Heart left ventricle (tissue), 16 donors: Measurements from ENCODE around the gene FAM43B. TPM values are rescaled to one million over a fixed set of nuclear protein-coding genes. Genes with fewer than 3 reads are reported as not detected.

Experiments used
- ATAC-seq, 4 donors: fragments of 200-7000 bp; cut with Tn5 transposase; one replicate each; pipeline ENCODE4 v1.9.1; 2020 to 2022; ENCODE audit warnings: moderate library complexity in 4 of 4, mild to moderate bottlenecking in 3 of 4, moderate number of reproducible peaks in 1 of 4
- DNase-seq, 5 donors: peaks; one replicate each; pipeline ENCODE4 v3.0.0-alpha.2; 2020
- H3K27ac ChIP-seq, 12 donors: fragments of 200-600 bp; sonication (generic) in 4 of 12; one replicate each; pipeline versions ENCODE4 v1.5.0 to v1.8.0; 2016 to 2022; ENCODE audit warnings: mild to moderate bottlenecking in 2 of 12
- H3K27me3 ChIP-seq, 9 donors: fragments of 200-600 bp; sonication (generic) in 2 of 9; one replicate each; pipeline versions ENCODE4 v1.5.1 to v1.8.0; 2016 to 2022; ENCODE audit warnings: mild to moderate bottlenecking in 3 of 9
- H3K36me3 ChIP-seq, 9 donors: fragments of 200-600 bp; sonication (generic) in 2 of 9; one replicate each; pipeline versions ENCODE4 v1.5.0 to v1.8.0; 2018 to 2022; ENCODE audit warnings: mild to moderate bottlenecking in 2 of 9
- H3K4me1 ChIP-seq, 12 donors: fragments of 200-600 bp; sonication (generic) in 4 of 12; one replicate each; pipeline versions ENCODE4 v1.5.0 to v1.8.0; 2016 to 2022; ENCODE audit warnings: mild to moderate bottlenecking in 3 of 12
- H3K4me3 ChIP-seq, 12 donors: fragments of 200-600 bp; sonication (generic) in 4 of 12; one replicate each; pipeline versions ENCODE4 v1.5.0 to v1.8.0; 2017 to 2022; ENCODE audit warnings: mild to moderate bottlenecking in 9 of 12, moderate library complexity in 4 of 12
- H3K9me3 ChIP-seq, 12 donors: fragments of 200-600 bp; sonication (generic) in 4 of 12; one replicate each; pipeline versions ENCODE4 v1.5.0 to v1.8.0; 2016 to 2022; ENCODE audit warnings: mild to moderate bottlenecking in 1 of 12
- POLR2A ChIP-seq, 2 donors: fragments of 450-650 bp; IDR thresholded peaks; one replicate each; pipeline ENCODE4 v1.6.1; 2017; ENCODE audit warnings: antibody characterized with exemption in 2 of 2, mild to moderate bottlenecking in 2 of 2, moderate library complexity in 2 of 2
- WGBS, 4 donors: extraction: QIAGEN DNeasy Blood & Tissue Kit in 2 of 4; methylation state at CpG; one replicate each; pipeline versions ENCODE4 v1.1.5 to v1.1.7; 2013 to 2018; 5-methylcytosine and 5-hydroxymethylcytosine counted together
- intact Hi-C, 10 donors: fragments of 100-400 bp; cut with DNase I; formaldehyde crosslinking; loops; one replicate each; pipeline versions ENCODE4 v1.11.1 to v1.14.2; 2022
- polyA plus RNA-seq, 2 donors: library from polyadenylated mRNA; stranded (reverse); fragments of 200-250 nt; gene quantifications; one replicate each; pipeline ENCODE4 v1.2.3, GENCODE V29; 2013
- total RNA-seq, 9 donors: library from RNA; depleted of rRNA in 2 of 9; stranded (reverse); fragments of >200 nt in 2 of 9; fragmentation: NEBNext Ultra II Directional in 3 of 9; extraction: Animal tissue kit (Norgen Biotek cat#: 25700) in 3 of 9; gene quantifications; one replicate each; pipeline versions ENCODE4 v1.1.0 to v1.2.4, GENCODE V29; 2016 to 2023
- TF ChIP-seq, protein P1 (sequence below), 12 donors: fragments of 200-600 bp; sonication (generic) in 4 of 12; IDR thresholded peaks; one replicate each; pipeline versions ENCODE4 v1.5.0 to v1.8.0; 2018 to 2022; ENCODE audit warnings: antibody characterized with exemption in 12 of 12, mild to moderate bottlenecking in 5 of 12
- donor health status: ischemic (EF 13 %, LVEDD 7.1; RV severe dilation, severe dysfunction).
- donor health status: healthy with polysubstance abuse.
- donor health status: DM: no; HTN: yes; CAD: no.
- donor health status: DM: no; HTN: no; CAD: no.
- donor health status: ischemic (EF 25% LVEDD 6.9; RV normal size, moderate dysfunction).
- donor health status: ischemic (EF 25% LVEDD 5.7; RV mildly dilated, moderate dysfunction).
- donor health status: healthy.
- donor health status: DM: yes; HTN: yes; CAD: no.
- donor health status: ischemic (EF 35%, LVEDD 5.7; RV mildly dilated, moderate dysfunction).
- donor health status: nonischemic (EF 11% LVEDD 7.7; RV severe dilation, severe dysfunction).
- donor health status: DM: yes; HTN: yes; CAD: no.
- donor health status: PGD.
- donor health status: ischemic (EF 29% LVEDD 5.4; RV normal size, mild dysfunction).
- donor health status: nonischemic (EF 23%, LVEDD 6.1; RV moderate dilation, normal function).

FAM43B gene
- total and polyA plus RNA-seq, 11 donors = 1.2 to 5.2 (median 2.2) TPM

DNA sequence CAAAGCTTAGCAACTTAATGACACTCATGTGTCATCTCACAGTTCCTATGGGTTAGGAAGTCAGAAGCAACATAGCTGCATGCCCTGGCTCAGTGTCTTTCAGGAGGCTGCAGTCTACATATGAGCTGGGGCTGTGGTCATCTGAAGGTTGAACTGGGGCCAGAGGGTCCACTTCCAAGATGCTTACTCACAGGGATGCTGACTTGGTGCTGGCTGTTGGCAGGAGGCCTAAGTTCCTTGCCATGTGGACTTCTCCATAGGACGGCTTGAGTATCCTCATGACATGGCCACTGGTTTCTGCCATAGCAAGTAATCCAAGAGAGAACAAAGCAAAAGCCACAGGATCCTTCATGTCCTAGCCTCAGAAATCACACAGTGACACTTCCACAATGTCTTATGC lies 12.1 kb upstream of the FAM43B start:
- Histone ChIP-seq H3K9me3 (no peaks in the 10 kb centered on the region), H3K27ac (no peak overlapping the region), H3K27me3 (peaks cover 0 to 15% (median 0%) of the 10 kb centered on the region in 9 donors), H3K4me1 (no peaks in the 10 kb centered on the region), H3K36me3 (no peaks in the 10 kb centered on the region), H3K4me3 (no peak overlapping the region)
- 76 to 89% (median 81%) methylated on average over 1 of the region's 1 CpG for WGBS, 4 donors
- TF ChIP-seq, protein P1, sequence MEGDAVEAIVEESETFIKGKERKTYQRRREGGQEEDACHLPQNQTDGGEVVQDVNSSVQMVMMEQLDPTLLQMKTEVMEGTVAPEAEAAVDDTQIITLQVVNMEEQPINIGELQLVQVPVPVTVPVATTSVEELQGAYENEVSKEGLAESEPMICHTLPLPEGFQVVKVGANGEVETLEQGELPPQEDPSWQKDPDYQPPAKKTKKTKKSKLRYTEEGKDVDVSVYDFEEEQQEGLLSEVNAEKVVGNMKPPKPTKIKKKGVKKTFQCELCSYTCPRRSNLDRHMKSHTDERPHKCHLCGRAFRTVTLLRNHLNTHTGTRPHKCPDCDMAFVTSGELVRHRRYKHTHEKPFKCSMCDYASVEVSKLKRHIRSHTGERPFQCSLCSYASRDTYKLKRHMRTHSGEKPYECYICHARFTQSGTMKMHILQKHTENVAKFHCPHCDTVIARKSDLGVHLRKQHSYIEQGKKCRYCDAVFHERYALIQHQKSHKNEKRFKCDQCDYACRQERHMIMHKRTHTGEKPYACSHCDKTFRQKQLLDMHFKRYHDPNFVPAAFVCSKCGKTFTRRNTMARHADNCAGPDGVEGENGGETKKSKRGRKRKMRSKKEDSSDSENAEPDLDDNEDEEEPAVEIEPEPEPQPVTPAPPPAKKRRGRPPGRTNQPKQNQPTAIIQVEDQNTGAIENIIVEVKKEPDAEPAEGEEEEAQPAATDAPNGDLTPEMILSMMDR (IDR thresholded peaks at IDR 0.05) = no peak
- TF ChIP-seq POLR2A (IDR thresholded peaks at IDR 0.05) = no peak
- intact Hi-C loops = no loop called here
- DNase-seq (no peak), ATAC-seq (no peak)

DNA sequence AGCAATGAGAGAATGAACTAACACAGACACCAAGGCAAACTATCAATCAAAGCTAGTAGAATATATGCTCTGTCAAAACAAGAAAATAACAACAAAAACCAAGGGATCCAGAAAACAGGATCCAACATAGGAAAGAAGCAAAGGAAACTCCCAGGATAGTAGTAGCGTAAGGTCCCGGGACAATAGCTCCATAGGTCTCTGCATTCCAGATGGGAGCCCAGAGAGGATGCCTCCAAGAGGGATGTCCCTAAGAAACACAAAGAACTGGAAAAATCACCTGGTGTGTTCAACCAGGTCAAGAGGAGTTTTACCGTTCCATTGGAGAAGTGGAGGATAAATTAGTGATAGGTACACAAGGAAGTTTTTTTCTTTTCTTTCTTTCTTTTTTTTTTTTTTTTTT lies 5.7 kb upstream of the FAM43B start:
- Histone ChIP-seq H3K27me3 (peaks cover 0 to 16% (median 2%) of the 10 kb centered on the region in 9 donors), H3K4me1 (peaks cover 0 to 10% (median 0%) of the 10 kb centered on the region in 12 donors), H3K4me3 (no peak overlapping the region), H3K36me3 (no peaks in the 10 kb centered on the region), H3K9me3 (no peaks in the 10 kb centered on the region), H3K27ac (no peak overlapping the region)
- intact Hi-C loops = no loop called here
- ATAC-seq = no peak
- TF ChIP-seq, protein P1 (IDR thresholded peaks at IDR 0.05) = no peak
- no peak for TF ChIP-seq POLR2A (IDR thresholded peaks at IDR 0.05)
- WGBS, 4 donors = 72 to 88% (median 82%) methylated on average over 3 of the region's 3 CpGs
- DNase-seq = no peak

DNA sequence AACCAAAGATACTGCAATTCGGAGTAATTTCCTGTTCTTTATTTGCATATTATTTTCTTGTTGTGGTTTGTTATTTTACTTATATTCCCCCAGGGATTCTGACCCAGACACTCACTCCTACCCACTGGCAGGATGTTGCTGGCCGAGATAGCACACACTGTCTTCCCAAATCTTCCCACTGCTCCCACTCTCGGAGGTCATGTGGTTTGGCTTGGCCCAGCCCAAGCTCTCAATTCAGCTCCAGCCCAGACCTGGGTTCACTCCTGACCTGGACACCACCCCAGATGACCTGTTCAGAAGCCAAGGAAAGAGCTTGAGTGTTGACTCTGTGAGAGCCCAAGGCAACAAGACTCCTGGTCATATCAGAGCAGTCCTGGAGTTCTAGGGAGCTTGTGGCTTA lies 1.2 kb upstream of the FAM43B start:
- peak overlapping the region in 9 of 12 donors; percentile 54 to 87 (median 74) for H3K27ac ChIP-seq
- DNase-seq (peak in 3 of 5 donors; percentile 34 to 45 (median 36)), ATAC-seq (peak in 3 of 4 donors; percentile 13 to 34 (median 29))
- peaks cover 0 to 42% (median 19%) of the 10 kb centered on the region in 12 donors for H3K4me1 ChIP-seq
- peak overlapping the region in 1 of 12 donors; percentile 61 for H3K4me3 ChIP-seq
- 29 to 63% (median 41%) methylated on average over 3 of the region's 3 CpGs for WGBS, 4 donors
- H3K9me3 ChIP-seq = no peaks in the 10 kb centered on the region
- peaks cover 6 to 42% (median 17%) of the 10 kb centered on the region in 9 donors for H3K27me3 ChIP-seq
- intact Hi-C loops = no loop called here
- TF ChIP-seq POLR2A (IDR thresholded peaks at IDR 0.05) = no peak
- H3K36me3 ChIP-seq = no peaks in the 10 kb centered on the region

DNA sequence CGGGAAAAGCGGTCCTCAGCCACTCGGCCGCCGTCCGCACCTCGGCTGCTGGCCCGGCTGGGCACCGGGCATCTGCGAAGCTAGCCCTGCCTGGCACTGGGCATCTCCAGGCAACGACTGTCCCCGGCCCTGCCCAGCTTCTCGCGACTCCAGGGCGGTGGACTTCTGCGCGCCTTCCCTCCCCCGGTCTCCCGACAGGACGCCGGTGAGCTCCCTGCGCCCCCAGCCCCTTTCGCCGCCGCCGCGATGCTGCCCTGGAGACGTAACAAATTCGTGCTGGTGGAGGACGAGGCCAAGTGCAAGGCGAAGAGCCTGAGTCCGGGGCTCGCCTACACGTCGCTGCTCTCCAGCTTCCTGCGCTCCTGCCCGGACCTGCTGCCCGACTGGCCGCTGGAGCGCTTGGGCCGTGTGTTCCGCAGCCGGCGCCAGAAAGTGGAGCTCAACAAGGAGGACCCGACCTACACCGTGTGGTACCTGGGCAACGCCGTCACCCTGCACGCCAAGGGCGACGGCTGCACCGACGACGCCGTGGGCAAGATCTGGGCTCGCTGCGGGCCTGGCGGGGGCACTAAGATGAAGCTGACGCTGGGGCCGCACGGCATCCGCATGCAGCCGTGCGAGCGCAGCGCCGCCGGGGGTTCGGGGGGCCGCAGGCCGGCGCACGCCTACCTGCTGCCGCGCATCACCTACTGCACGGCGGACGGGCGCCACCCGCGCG lies 514 bp downstream of the FAM43B start:
- Histone ChIP-seq H3K36me3 (no peaks in the 10 kb centered on the region), H3K9me3 (no peaks in the 10 kb centered on the region), H3K4me3 (peak overlapping the region; percentile 35 to 62 (median 52)), H3K27ac (peak overlapping the region in 9 of 12 donors; percentile 54 to 87 (median 70)), H3K4me1 (peaks cover 0 to 42% (median 19%) of the 10 kb centered on the region in 12 donors), H3K27me3 (peaks cover 6 to 42% (median 14%) of the 10 kb centered on the region in 9 donors)
- TF ChIP-seq POLR2A (IDR thresholded peaks at IDR 0.05) = no peak
- TF ChIP-seq, protein P1 (IDR thresholded peaks at IDR 0.05) = no peak
- peak in 2 of 5 donors; percentile 26 to 38 for DNase-seq
- ATAC-seq = peak in 2 of 4 donors; percentile 14 to 30
- 1 to 2% (median 1%) methylated on average over 21 to 82 of the region's 82 CpGs for WGBS, 4 donors
- intact Hi-C loops = no loop called here
